H9 (cell line): ENCODE data around the gene CLINT1. TPM values are rescaled to one million over a fixed set of nuclear protein-coding genes. Genes with fewer than 3 reads are reported as not detected.

Source experiments
- DNase-seq: peaks from one replicate; pipeline ENCODE4 v3.0.0-alpha.2; 2017
- H2AFZ ChIP-seq: one replicate; pipeline ENCODE4 v1.6.1; 2013; ENCODE audit warnings: mild to moderate bottlenecking, low read length, control low read depth, moderate library complexity
- H2AK5ac ChIP-seq: 2 replicates; pipeline ENCODE4 v1.6.1; 2013; ENCODE audit warnings: low read length, control low read depth, mixed read lengths; ENCODE audit not compliant: insufficient read length
- H2BK120ac ChIP-seq: one replicate; pipeline ENCODE4 v1.6.1; 2013; ENCODE audit warnings: low read depth, mild to moderate bottlenecking, low read length, control low read depth, inconsistent platforms; ENCODE audit not compliant: poor library complexity, severe bottlenecking
- H2BK12ac ChIP-seq: 2 replicates; pipeline ENCODE4 v1.6.1; 2013; ENCODE audit warnings: low read length, control low read depth, mixed read lengths, low read depth; ENCODE audit not compliant: insufficient read length
- H2BK15ac ChIP-seq: 2 replicates; pipeline ENCODE4 v1.6.1; 2013; ENCODE audit warnings: low read depth, low read length, control low read depth
- H2BK20ac ChIP-seq: one replicate; pipeline ENCODE4 v1.6.1; 2013; ENCODE audit warnings: low read depth, mild to moderate bottlenecking, low read length, control low read depth, inconsistent platforms; ENCODE audit not compliant: poor library complexity, severe bottlenecking
- H2BK5ac ChIP-seq: 2 replicates; pipeline ENCODE4 v1.6.1; 2013; ENCODE audit warnings: low read length, control low read depth, mixed read lengths; ENCODE audit not compliant: insufficient read length
- H3K14ac ChIP-seq: 2 replicates; pipeline ENCODE4 v1.6.1; 2013; ENCODE audit warnings: low read length, control low read depth; ENCODE audit not compliant: insufficient read depth
- H3K18ac ChIP-seq: 2 replicates; pipeline ENCODE4 v1.6.1; 2013; ENCODE audit warnings: low read depth, mild to moderate bottlenecking, mixed read lengths, low read length, control low read depth; ENCODE audit not compliant: insufficient read length
- H3K23ac ChIP-seq: 2 replicates; pipeline ENCODE4 v1.6.1; 2013; ENCODE audit warnings: low read length, control low read depth, mixed read lengths, low read depth; ENCODE audit not compliant: insufficient read length
- H3K23me2 ChIP-seq: 2 replicates; pipeline ENCODE4 v1.6.1; 2013; ENCODE audit warnings: low read depth, mild to moderate bottlenecking, mixed read lengths, low read length, control low read depth; ENCODE audit not compliant: insufficient read length, poor library complexity, severe bottlenecking
- H3K27ac ChIP-seq: 2 replicates; pipeline ENCODE4 v1.5.1; 2013; ENCODE audit warnings: low read length, control low read depth, mixed read lengths, low read depth; ENCODE audit not compliant: insufficient read length
- H3K27me3 ChIP-seq: 2 replicates; pipeline ENCODE4 v1.6.1; 2013; ENCODE audit warnings: low read length, control low read depth, inconsistent platforms; ENCODE audit not compliant: insufficient read depth
- H3K4ac ChIP-seq: 2 replicates; pipeline ENCODE4 v1.6.1; 2013; ENCODE audit warnings: low read depth, mild to moderate bottlenecking, control low read depth, inconsistent platforms, low read length, moderate library complexity
- H3K4me1 ChIP-seq: 2 replicates; pipeline ENCODE4 v1.6.1; 2013; ENCODE audit warnings: low read length, control low read depth, inconsistent platforms; ENCODE audit not compliant: insufficient read depth
- H3K4me2 ChIP-seq: 2 replicates; pipeline ENCODE4 v1.6.1; 2013; ENCODE audit warnings: low read length, control low read depth, mixed read lengths; ENCODE audit not compliant: insufficient read length, insufficient read depth
- H3K56ac ChIP-seq: 2 replicates; pipeline ENCODE4 v1.6.1; 2013; ENCODE audit warnings: low read depth, mild to moderate bottlenecking, mixed read lengths, low read length, control low read depth; ENCODE audit not compliant: insufficient read length
- H3K79me1 ChIP-seq: 2 replicates; pipeline ENCODE4 v1.6.1; 2013; ENCODE audit warnings: low read depth, mild to moderate bottlenecking, moderate library complexity, low read length, control low read depth, inconsistent platforms; ENCODE audit not compliant: insufficient read depth, poor library complexity, severe bottlenecking
- H3K79me2 ChIP-seq: 2 replicates; pipeline ENCODE4 v1.6.1; 2013; ENCODE audit warnings: low read length, control low read depth, inconsistent platforms; ENCODE audit not compliant: insufficient read depth
- H3K9ac ChIP-seq: 2 replicates; pipeline ENCODE4 v1.6.1; 2013; ENCODE audit warnings: low read length, control low read depth, mixed read lengths; ENCODE audit not compliant: insufficient read length; ENCODE audit errors: extremely low read depth
- H3K9me3 ChIP-seq: one replicate; pipeline ENCODE4 v1.6.1; 2013; ENCODE audit warnings: low read depth, low read length, inconsistent platforms; ENCODE audit not compliant: control insufficient read depth
- H3T11ph ChIP-seq: one replicate; pipeline ENCODE4 v1.6.1; 2013; ENCODE audit warnings: mild to moderate bottlenecking, low read length, control low read depth, inconsistent platforms
- H4K20me1 ChIP-seq: one replicate; pipeline ENCODE4 v1.6.1; 2013; ENCODE audit not compliant: control insufficient read depth, insufficient read length, insufficient read depth
- H4K5ac ChIP-seq: 2 replicates; pipeline ENCODE4 v1.6.1; 2013; ENCODE audit warnings: low read depth, mild to moderate bottlenecking, mixed read lengths, low read length, control low read depth; ENCODE audit not compliant: insufficient read length
- H4K8ac ChIP-seq: replicated peaks from 2 replicates; pipeline ENCODE4 v1.6.1; 2013; ENCODE audit warnings: low read length, control low read depth, mixed read lengths, low read depth; ENCODE audit not compliant: insufficient read length
- H4K91ac ChIP-seq: 2 replicates; pipeline ENCODE4 v1.6.1; 2013; ENCODE audit warnings: low read depth, mild to moderate bottlenecking, moderate library complexity, mixed read lengths, low read length, control low read depth; ENCODE audit not compliant: insufficient read length
- H3K27ac Mint-ChIP-seq, 3 experiments: 2 replicates in 2 of 3; 3 replicates in 1 of 3; pipeline ENCODE4 v1.8.0; 2020 to 2021; ENCODE audit warnings: mixed read lengths in 3 of 3, mild to moderate bottlenecking in 1 of 3, moderate library complexity in 1 of 3
- H3K27me3 Mint-ChIP-seq: 2 replicates; pipeline ENCODE4 v1.8.0; 2021; ENCODE audit warnings: low read depth, mild to moderate bottlenecking, moderate library complexity, mixed read lengths
- H3K36me3 Mint-ChIP-seq, 3 experiments: 2 replicates in 2 of 3; 3 replicates in 1 of 3; pipeline ENCODE4 v1.8.0; 2020 to 2021; ENCODE audit warnings: low read depth in 3 of 3, mixed read lengths in 3 of 3; ENCODE audit not compliant: insufficient read depth in 1 of 3
- H3K4me1 Mint-ChIP-seq, 2 experiments: 2 replicates each; pipeline ENCODE4 v1.8.0; 2020; ENCODE audit warnings: mixed read lengths in 2 of 2
- H3K4me3 Mint-ChIP-seq, 2 experiments: 2 replicates in 1 of 2; 3 replicates in 1 of 2; pipeline ENCODE4 v1.8.0; 2020 to 2021; ENCODE audit warnings: mild to moderate bottlenecking in 2 of 2, mixed read lengths in 2 of 2, moderate library complexity in 1 of 2
- H3K9me3 Mint-ChIP-seq, 2 experiments: 2 replicates in 1 of 2; 3 replicates in 1 of 2; pipeline ENCODE4 v1.8.0; 2020; ENCODE audit warnings: mild to moderate bottlenecking in 2 of 2, mixed read lengths in 2 of 2, moderate library complexity in 1 of 2
- CTCF ChIP-seq: fragments of 200-600 bp; sonication (generic); conservative IDR thresholded peaks from 3 replicates; pipeline ENCODE4 v1.8.0; 2021; ENCODE audit warnings: antibody characterized with exemption, mild to moderate bottlenecking
- WGBS: extraction: QIAGEN DNeasy Blood & Tissue Kit; methylation state at CpG from one replicate; pipeline ENCODE4 v1.1.7; 2013; ENCODE audit warnings: missing lambda C conversion rate, low lambda C conversion rate, mixed read lengths; ENCODE audit not compliant: insufficient read length; ENCODE audit errors: extremely low coverage; 5-methylcytosine and 5-hydroxymethylcytosine counted together
- total RNA-seq: library from RNA; stranded (reverse); gene quantifications from 2 replicates; pipeline ENCODE4 v1.2.1, GENCODE V29; 2021

Gene CLINT1
- total RNA-seq, 1 experiment from 2014 or later: 79.1 TPM

GRCh38 chr5:157785801-157786200 lies 73.1 kb downstream of the CLINT1 start:
- no peaks in the 10 kb centered on the region for H3K9me3 ChIP-seq
- H3K27me3 ChIP-seq: no peaks in the 10 kb centered on the region
- H3K79me1 ChIP-seq: no peaks in the 10 kb centered on the region
- no peak overlapping the region for H4K8ac ChIP-seq
- H3K56ac ChIP-seq: no peak overlapping the region
- H3K14ac ChIP-seq: no peak overlapping the region
- Mint-ChIP-seq H3K4me1 (peaks cover 6% of the 10 kb centered on the region in 2 experiments), H3K27ac (no peak overlapping the region), H3K9me3 (no peaks in the 10 kb centered on the region), H3K4me3 (no peak overlapping the region), H3K27me3 (no peaks in the 10 kb centered on the region; the same call in 1 of the 2 replicates), H3K36me3 (peaks cover 6 to 38% (median 19%) of the 10 kb centered on the region in 3 experiments; a peak in 6 of 7 replicates)
- no peak overlapping the region for H2BK20ac ChIP-seq
- H2BK5ac ChIP-seq: no peak overlapping the region
- no peak overlapping the region for H2AFZ ChIP-seq
- H4K5ac ChIP-seq: no peak overlapping the region
- H2BK15ac ChIP-seq: no peak overlapping the region
- H3K4me2 ChIP-seq: no peak overlapping the region
- no peaks in the 10 kb centered on the region; the same call in 1 of the 2 replicates for H3K4me1 ChIP-seq
- no peaks in the 10 kb centered on the region for H3K23me2 ChIP-seq
- DNase-seq: no peak
- H2BK12ac ChIP-seq: no peak overlapping the region
- H3K27ac ChIP-seq: no peak overlapping the region
- H3K4ac ChIP-seq: no peak overlapping the region
- H3K18ac ChIP-seq: no peak overlapping the region
- no peak for TF ChIP-seq CTCF
- no peak overlapping the region for H2AK5ac ChIP-seq
- no peak overlapping the region for H4K91ac ChIP-seq
- no peaks in the 10 kb centered on the region for H3K79me2 ChIP-seq
- no peak overlapping the region for H2BK120ac ChIP-seq
- no peaks in the 10 kb centered on the region for H4K20me1 ChIP-seq
- H3T11ph ChIP-seq: no peak overlapping the region
- no peak overlapping the region for H3K23ac ChIP-seq
- no CpG with 5 or more reads among the region's 3 CpGs for WGBS
- no peak overlapping the region for H3K9ac ChIP-seq
